ENCODE measurements around the gene MYL11. TPM values are rescaled to one million over a fixed set of nuclear protein-coding genes. Genes with fewer than 3 reads are reported as not detected.
"Not testable (repeated sequence)": the region's sequence is repeated elsewhere in the genome, so short reads cannot be mapped to it uniquely, and the experiment has no call there.

The MYL11 gene
- total RNA-seq, 4 donors from 2014 or later: not detected

DNA sequence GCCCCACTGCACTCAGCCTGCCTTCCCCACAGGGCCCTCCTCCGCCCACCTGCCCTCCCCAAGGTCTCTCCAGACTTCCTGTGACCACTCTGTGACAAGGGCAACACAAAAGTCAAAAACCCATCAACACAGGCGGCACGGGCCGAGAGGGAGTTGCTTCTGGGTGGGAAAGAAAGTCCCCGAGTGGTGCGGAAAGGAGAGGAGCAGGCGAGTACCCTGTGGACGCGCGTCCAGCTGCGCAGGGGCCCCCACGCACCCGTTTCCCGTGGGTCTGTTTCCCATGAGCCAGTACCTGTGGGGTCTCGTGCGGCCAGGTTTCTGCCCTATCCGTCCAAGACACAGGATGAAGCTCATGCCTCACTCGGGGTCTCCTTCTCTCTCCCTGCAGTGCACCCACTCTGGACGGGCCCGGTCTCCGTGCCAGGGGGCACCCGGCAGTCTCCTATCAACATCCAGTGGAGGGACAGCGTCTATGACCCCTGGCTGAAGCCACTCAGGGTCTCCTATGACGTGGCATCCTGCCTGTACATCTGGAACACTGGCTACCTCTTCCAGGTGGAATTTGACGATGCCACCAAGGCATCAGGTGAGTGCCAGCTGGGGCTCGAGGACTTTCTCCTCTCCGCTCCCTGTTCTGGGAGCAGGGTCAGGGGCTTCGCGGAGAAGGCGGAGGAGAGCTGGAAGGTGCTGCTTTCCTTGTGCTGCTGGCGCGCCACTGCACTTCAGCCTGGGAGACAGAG is 31.7 kb upstream of the MYL11 start:
- no peaks in the 10 kb centered on the region for H3K9me3 ChIP-seq
- no peak overlapping the region for H3K27ac ChIP-seq
- no peaks in the 10 kb centered on the region for H3K36me3 ChIP-seq
- H3K4me3 ChIP-seq: no peak overlapping the region
- no peaks in the 10 kb centered on the region for H3K27me3 ChIP-seq
- TF ChIP-seq POLR2A (IDR thresholded peaks at IDR 0.05): no peak
- TF ChIP-seq, protein P1, sequence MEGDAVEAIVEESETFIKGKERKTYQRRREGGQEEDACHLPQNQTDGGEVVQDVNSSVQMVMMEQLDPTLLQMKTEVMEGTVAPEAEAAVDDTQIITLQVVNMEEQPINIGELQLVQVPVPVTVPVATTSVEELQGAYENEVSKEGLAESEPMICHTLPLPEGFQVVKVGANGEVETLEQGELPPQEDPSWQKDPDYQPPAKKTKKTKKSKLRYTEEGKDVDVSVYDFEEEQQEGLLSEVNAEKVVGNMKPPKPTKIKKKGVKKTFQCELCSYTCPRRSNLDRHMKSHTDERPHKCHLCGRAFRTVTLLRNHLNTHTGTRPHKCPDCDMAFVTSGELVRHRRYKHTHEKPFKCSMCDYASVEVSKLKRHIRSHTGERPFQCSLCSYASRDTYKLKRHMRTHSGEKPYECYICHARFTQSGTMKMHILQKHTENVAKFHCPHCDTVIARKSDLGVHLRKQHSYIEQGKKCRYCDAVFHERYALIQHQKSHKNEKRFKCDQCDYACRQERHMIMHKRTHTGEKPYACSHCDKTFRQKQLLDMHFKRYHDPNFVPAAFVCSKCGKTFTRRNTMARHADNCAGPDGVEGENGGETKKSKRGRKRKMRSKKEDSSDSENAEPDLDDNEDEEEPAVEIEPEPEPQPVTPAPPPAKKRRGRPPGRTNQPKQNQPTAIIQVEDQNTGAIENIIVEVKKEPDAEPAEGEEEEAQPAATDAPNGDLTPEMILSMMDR (IDR thresholded peaks at IDR 0.05): no peak
- no peaks in the 10 kb centered on the region for H3K4me1 ChIP-seq
- peak in 1 of 3 donors; percentile 9 for DNase-seq

DNA sequence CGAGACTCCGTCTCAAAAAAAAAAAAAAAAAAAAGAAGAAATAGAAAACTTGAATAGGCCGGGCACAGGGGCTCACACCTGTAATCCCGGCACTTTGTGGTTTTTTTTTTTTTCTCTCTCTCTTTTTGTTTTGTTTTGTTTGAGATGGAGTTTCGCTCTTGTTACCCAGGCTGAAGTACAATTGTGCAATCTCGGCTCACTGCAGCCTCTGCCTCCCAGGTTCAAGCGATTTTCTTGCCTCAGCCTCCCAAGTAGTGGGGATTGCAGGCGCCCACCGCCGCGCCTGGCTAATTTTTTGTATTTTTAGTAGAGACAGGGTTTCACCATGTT is 31.1 kb upstream of the MYL11 start:
- H3K27ac ChIP-seq, H3K27me3 ChIP-seq, H3K36me3 ChIP-seq, H3K4me1 ChIP-seq, H3K9me3 ChIP-seq, H3K4me3 ChIP-seq: not testable (repeated sequence)
- DNase-seq: peak in 1 of 3 donors; percentile 12

DNA sequence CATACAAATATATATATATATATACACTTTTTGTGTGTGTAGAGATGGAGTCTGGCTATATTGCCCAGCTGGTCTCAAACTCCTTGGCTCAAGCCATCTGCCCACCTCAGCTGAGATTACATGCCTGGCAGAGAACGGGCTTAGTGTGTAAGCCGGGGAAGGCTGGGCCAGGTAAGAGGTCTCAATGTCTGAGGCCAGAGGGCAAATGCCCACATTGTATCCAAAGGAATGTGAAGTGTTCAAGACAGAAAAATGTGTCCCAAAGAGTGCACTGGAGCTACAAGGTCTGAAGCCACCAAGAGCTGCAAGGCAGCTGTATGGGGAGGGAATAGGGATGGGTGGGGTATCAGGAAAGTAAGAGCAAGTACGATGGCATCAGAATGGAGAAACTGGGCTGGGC is 28.3 kb upstream of the MYL11 start:
- Histone ChIP-seq H3K27ac (no peak overlapping the region), H3K9me3 (no peaks in the 10 kb centered on the region), H3K4me1 (peaks cover 0 to 13% (median 5%) of the 10 kb centered on the region in 4 donors), H3K4me3 (no peak overlapping the region), H3K27me3 (no peaks in the 10 kb centered on the region), H3K36me3 (peaks cover 0 to 11% (median 0%) of the 10 kb centered on the region in 3 donors)
- DNase-seq: no peak
- no peak for TF ChIP-seq POLR2A (IDR thresholded peaks at IDR 0.05)
- TF ChIP-seq, protein P1 (IDR thresholded peaks at IDR 0.05): no peak

GRCh38 chr16:30348113-30348512 is 26.5 kb upstream of the MYL11 start:
- Histone ChIP-seq H3K27ac (no peak overlapping the region), H3K9me3 (no peaks in the 10 kb centered on the region), H3K4me1 (peaks cover 0 to 30% (median 5%) of the 10 kb centered on the region in 4 donors), H3K27me3 (no peaks in the 10 kb centered on the region), H3K4me3 (no peak overlapping the region), H3K36me3 (peaks cover 0 to 30% (median 0%) of the 10 kb centered on the region in 3 donors)
- no peak for DNase-seq
- TF ChIP-seq POLR2A (IDR thresholded peaks at IDR 0.05): no peak
- TF ChIP-seq, protein P1 (IDR thresholded peaks at IDR 0.05): no peak

- H3K4me3 ChIP-seq: no peak overlapping the region
- peaks cover 0 to 38% (median 0%) of the 10 kb centered on the region in 3 donors for H3K36me3 ChIP-seq
- DNase-seq: no peak
- H3K27ac ChIP-seq: no peak overlapping the region
- H3K4me1 ChIP-seq: peaks cover 0 to 36% (median 5%) of the 10 kb centered on the region in 4 donors
- H3K27me3 ChIP-seq: no peaks in the 10 kb centered on the region
- no peak for TF ChIP-seq POLR2A (IDR thresholded peaks at IDR 0.05)
- TF ChIP-seq, protein P1 (IDR thresholded peaks at IDR 0.05): no peak
- no peaks in the 10 kb centered on the region for H3K9me3 ChIP-seq
These were observed 25.7 kb upstream of the MYL11 start for GRCh38 chr16:30348929-30349328.

DNA sequence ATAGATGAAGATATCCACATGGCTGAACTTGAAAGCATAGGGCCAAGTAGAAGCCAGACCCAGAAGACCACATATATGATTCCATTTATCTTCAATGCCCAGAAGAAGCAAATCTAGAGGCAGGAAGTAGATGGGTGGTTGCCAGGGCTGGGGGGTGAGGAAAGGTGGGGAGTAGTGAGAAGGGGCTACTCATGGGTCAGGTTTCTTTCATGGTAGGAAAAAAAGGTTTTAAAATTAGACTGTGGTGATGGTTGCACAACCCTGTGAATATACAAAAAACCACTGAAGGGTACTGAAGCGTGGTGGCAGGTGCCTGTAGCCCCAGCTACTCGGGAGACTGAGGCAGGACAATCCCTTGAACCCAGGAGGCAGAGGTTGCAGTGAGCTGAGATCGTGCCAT is 24.9 kb upstream of the MYL11 start:
- Histone ChIP-seq H3K9me3 (no peaks in the 10 kb centered on the region), H3K4me3 (no peak overlapping the region), H3K27me3 (no peaks in the 10 kb centered on the region), H3K27ac (peak overlapping the region in 1 of 4 donors; percentile 60), H3K4me1 (peaks cover 0 to 42% (median 7%) of the 10 kb centered on the region in 4 donors), H3K36me3 (peaks cover 0 to 38% (median 0%) of the 10 kb centered on the region in 3 donors)
- DNase-seq: peak in 1 of 3 donors; percentile 11
- no peak for TF ChIP-seq POLR2A (IDR thresholded peaks at IDR 0.05)

Measured in Peyer's patch (tissue), 4 donors.